NCI-H2029 (cell line): Measurements from ENCODE around the gene ABCC4.
A peak's percentile ranks its signal among the peaks of the same experiment; 100 is the strongest.

Experiments used
- DNase-seq: peaks from one replicate; lab custom pipeline; 2025; lab: John Stamatoyannopoulos, UW

Gene ABCC4

GRCh38 chr13:95049772-95050171, 251.5 kb downstream of the ABCC4 start:
- DNase-seq: no peak

DNA sequence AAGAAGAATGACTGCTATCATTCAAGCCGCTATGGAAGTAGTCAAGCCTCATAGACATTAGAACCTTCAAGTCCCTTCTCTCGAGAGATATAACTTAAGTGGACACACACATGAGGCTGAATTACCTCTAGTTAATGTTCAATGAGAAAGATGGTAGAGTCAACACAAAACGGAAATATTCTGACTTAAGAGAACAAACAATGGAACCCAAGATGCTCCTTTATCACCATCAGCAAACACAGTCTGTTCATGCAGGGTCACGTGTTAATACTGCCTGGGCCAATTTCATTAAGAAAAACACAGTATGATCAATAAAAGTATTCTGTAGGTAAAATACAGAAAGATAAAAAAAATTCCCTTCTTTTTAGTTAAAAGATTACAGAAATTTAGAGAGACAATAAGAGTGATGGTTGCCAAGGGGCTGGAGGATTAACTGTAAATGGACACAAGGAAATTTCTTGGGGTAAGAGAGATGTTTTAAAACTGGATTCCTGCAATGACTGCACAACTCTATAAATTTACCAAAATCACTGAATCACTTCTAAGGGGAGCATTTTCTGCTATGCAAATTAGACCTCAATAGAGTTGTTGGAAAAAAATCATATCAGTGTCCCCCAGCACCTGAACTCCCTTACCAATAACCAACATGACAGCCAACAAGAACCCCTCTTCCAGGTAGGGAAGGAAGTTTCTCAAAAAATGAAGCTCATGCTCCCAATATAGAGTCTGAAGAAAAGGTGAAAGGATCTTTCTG, 256.6 kb downstream of the ABCC4 start:
- no peak for DNase-seq

DNA sequence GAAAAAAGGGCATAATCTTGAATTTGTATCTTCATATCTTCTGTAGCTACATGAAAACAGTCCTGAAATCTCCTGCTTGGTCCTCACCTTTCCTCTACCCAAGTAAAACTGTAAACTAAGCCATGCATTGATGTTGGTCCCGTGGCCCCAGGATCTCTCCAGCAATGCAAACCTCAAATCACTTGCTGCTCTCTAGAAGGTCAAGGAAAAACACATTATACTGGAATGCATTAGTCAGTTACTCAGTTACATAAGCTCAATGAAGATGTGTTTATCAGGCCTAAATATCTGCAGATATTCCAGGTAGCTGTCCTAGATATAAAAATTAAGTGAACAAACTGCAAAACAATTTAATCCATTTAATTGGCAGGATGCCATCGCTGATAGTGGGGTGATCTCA, 261.8 kb downstream of the ABCC4 start:
- DNase-seq: no peak

DNA sequence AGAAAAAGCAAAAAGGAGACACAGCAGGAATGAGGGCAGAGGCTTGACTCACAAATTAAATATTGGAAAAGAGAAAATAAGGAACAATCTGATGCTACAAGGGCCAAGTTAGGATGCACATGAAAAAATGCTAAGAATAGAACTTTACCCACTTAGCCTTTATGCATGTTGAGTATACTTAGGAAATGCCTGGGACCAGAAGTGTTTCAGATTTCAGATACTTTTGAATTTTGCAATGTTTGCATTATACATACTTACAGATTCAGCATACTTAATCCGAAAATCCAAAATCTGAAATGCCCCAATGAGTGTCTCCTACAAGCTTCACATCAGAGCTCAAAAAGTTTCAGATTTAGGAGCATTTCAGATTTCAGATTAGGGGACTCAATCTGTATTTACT, 262.3 kb downstream of the ABCC4 start:
- DNase-seq: no peak

GRCh38 chr13:95035311-95036109, 265.7 kb downstream of the ABCC4 start:
- DNase-seq: no peak

GRCh38 chr13:95033890-95034289, 267.4 kb downstream of the ABCC4 start:
- DNase-seq: no peak

GRCh38 chr13:95032121-95032520, 269.1 kb downstream of the ABCC4 start:
- no peak for DNase-seq

GRCh38 chr13:95030821-95031343, 270.4 kb downstream of the ABCC4 start:
- DNase-seq: no peak

- DNase-seq: no peak
Measured at GRCh38 chr13:95027638-95028037, 273.6 kb downstream of the ABCC4 start.

- DNase-seq: no peak
Measured at GRCh38 chr13:95025116-95025515, 276.1 kb downstream of the ABCC4 start.

- peak; percentile 49 for DNase-seq
Measured at GRCh38 chr13:95023405-95023804, 277.8 kb downstream of the ABCC4 start.

GRCh38 chr13:95020298-95020987, 280.8 kb downstream of the ABCC4 start:
- no peak for DNase-seq

- DNase-seq: no peak
Measured at GRCh38 chr13:95019886-95020285, 281.4 kb downstream of the ABCC4 start.

DNA sequence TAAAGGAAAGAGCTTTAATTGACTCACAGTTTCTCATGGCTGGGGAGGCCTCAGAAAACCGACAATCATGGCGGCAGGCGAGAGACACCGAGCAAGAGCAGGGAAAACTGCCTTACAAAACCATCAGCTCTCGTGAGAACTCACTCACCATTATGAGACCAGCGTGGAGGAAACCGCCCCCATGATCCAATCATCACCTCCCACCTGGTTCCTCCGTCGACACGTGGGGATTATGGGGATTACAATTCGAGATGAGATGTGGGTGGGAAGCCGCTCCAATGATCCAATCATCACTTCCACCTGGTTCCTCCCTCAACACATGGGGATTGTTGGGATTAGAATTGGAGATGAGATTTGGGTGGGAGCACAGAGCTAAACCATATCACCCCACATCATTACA, 293.9 kb downstream of the ABCC4 start:
- no peak for DNase-seq

DNA sequence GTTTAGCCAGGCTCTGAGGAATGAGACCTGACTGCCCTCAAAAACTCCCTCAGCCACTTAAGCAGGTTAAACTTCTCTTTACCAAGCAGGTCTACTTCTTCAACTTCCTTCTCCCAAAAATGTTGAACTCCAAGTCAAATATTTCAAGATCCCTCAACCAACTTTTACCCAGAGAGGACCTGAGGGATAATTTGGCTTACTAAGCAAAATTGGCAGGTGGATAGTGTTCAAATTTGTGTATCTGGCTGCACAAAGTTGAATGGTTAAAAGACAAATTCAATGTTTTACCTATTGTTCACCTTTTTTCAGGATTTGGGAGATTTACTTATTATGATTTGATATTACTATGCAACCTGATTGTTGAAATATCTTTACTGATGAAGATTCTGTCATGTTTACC, 296.0 kb downstream of the ABCC4 start:
- no peak for DNase-seq

- DNase-seq: peak; percentile 73
Measured at GRCh38 chr13:95003019-95003813, 298.0 kb downstream of the ABCC4 start.

DNA sequence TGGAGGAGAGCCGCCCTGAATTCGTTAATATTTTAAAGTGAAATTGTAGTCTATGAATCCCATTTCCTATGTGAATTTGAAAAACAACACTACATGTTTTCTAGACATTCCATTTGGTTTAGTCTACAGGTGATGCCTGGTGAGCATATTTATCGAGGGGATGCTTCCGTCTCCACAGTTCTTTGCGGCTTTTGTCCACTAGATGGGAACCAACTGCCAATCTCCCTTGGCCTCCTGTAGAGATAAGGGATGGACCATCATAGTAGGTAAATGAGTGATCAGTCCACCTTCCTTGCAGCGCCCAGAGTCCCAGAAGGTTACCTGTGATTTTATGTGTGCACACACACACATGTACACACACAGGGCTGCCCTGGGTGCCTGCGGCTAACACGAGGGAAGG, 299.1 kb downstream of the ABCC4 start:
- DNase-seq: no peak

DNA sequence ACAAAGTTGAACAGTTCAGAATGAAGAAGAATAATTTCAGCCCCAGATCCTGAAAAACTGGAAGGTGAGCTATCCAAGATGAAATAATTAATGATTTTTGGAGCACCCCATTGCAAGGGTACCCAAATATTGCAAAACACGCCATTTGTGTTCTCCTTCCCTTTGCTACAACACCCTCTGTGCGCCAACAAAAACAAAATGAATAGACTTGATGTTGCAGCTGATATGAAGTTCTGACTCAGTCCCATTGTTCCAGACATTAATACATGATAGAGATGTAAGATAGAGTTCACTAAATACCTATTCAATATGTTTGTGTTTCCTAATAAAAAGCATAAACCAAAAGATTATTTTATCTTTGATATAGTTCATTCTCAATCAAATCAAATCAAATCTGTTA, 301.4 kb downstream of the ABCC4 start:
- no peak for DNase-seq

DNA sequence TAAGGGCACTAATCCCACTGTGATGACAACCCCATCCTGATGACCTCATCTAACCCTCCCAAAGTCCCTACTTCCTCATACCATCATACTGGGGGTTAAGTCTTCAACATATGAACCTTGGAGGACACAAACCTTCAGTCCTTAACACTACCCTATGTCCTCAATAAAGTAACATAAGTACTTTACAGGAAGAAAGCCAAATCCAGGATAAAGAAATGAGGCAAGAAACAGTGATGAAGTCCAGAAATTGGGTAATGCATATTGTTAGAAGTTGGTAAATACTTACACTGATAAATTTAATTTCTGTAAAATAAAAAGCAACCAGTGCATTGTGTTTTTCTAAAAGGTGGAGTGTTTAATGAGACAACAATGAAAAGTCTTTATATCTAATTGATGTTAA, 304.1 kb downstream of the ABCC4 start:
- DNase-seq: no peak

- DNase-seq: no peak
Measured at GRCh38 chr13:94996445-94996844, 304.8 kb downstream of the ABCC4 start.

DNA sequence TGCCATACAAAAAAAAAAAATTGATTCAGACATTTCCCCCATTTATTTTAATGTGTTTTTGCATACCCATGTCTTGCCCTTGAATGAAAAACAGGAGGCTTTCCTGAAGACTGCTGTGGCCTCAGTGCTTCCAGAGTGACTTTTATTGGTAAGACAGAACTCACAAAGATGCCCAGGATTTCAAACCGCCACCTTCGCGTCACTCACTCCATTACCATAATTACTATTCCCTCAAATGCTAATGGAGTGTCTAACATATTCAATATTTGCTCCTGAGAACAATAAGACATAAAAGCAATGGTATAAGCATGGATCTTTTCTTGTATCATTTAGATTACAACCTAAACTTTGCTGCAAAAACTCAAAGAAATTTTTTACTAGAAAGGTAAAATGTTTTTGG, 306.7 kb downstream of the ABCC4 start:
- DNase-seq: no peak

- DNase-seq: no peak
Measured at GRCh38 chr13:94993616-94994015, 307.6 kb downstream of the ABCC4 start.
